Right renal pelvis (tissue), 4 donors: ENCODE data around the gene DAB1. TPM values are rescaled to one million over a fixed set of nuclear protein-coding genes. Genes with fewer than 3 reads are reported as not detected.

Source experiments
- DNase-seq, 4 donors: peaks; one replicate each; pipeline ENCODE4 v3.0.0-alpha.2; 2013; ENCODE audit warnings: low read depth in 4 of 4, low spot score in 3 of 4, missing footprints in 1 of 4
- polyA plus RNA-seq, 4 donors: library from polyadenylated mRNA; unstranded; fragments of 120-200 nt; gene quantifications; one replicate each; pipeline ENCODE4 v1.2.1, GENCODE V29; 2013; ENCODE audit not compliant: insufficient read length in 4 of 4

DAB1 gene
- polyA plus RNA-seq, 4 donors: 6.3 to 9.1 (median 7.4) TPM

DNA sequence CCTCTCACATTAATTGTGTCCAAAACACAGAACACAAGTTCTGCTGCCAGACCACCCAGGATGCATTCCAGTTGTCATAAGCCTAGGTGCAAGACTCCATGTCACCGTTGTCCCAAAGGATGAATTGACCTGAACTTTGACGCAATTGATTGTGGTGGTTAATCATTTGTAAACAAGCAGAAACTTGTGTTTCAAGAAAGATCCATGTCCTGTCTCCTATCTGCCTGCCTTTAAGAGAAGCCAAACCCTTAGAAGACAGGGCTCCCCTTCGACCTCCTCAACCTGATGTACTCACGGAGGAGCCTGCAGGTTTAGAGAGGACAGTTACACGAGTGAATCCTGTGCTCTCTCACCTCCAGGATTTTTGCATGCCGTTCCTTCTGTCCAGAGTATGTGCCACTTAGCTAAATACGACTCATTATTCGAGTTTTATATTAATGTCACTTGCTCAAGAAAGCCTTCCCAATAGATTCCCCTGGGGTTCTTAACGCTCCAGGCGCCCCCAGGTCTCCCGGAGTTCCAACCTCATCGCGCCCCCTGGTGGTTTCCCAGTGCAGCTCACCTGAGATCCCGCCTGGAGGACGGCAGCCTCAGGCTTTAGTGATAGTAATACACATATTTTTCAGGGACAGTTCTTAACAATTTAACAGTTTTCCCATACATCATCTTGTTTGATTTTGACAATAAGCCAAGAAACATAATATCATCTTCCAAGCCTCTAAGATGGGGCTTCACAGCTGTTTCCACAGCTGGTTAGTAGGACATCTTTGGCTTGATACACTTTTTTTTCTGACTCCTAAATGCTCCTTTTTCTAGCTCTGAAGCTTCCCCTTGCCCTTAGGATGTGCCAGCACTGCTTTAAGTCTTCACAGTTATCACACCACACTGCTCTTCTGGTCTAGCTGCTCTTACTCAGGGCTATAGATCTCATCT is 455.7 kb downstream of the DAB1 start:
- no peak for DNase-seq

DNA sequence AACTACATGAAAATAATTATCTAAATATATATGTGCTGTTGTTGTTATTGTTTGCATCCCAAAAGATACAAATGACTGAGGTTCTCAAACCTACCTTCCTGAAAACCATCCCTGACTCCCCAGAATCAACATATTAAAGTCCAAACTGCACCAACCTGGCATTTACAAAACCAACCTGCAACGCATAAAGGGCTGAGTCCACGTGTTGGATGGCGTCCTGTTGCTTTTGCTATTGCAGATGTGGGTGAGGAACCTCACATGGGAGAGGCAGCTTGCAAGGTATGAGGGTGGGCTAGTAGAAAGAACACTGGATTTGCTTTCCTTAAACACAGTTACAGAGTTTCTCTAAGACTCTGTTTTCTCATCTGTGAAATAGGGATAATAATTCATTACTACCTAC is 456.5 kb downstream of the DAB1 start:
- no peak for DNase-seq

DNA sequence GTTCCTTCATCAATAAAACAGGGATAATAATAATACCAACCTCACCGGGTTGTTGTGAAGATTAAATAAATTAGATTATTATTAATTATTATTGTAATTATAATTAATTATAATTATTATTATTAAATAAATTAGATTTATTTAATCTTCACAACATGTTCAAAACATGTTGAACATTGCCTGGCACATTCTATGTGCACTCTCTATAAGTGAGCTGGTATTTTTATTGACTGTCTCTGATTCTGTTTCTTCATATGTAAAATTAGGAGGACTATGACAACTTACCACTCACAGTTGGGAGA is 457.2 kb downstream of the DAB1 start:
- no peak for DNase-seq

DNA sequence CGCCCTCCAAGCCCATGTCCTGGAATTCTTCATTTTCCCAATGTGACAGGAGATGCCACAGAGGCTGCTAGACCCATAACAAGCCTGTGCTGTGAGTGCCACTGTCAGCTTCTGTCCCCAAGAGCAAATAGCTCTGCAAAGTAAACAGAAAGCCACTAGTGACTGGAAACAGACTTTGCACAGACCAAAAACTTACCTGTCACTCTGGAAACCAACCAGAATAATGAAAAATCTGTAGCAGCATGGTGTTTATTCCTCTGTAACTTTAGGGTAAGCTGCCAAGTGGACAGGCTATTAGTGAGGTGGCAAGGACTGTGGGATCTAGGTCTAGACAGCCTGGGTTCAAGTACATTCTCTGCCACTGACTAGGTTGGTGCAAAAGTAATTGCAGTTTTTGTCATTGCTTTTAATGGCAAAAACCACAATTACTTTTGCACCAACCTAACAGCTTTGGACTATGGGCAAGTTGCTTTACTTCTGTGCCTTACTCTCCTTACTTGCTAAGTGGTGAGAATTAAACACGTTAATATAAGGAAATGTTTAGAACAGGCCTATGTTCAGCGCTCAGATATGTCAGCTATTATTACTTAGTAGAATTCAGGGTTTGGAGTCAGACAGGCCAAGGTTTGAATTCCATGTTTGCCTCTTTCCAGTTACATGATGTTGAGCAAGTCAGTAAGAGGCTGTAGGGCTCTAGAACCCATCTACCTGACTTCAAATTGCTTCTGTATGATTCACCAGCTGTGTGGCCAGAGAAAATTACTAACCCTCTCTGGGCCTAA is 457.8 kb downstream of the DAB1 start, which contains the start of gene C8B:
Gene C8B, minus strand, starts transcription at position 100 of the 782 bp plus-strand sequence. Its CDS starts 67 bp downstream, at position 33.
- DNase-seq: no peak

DNA sequence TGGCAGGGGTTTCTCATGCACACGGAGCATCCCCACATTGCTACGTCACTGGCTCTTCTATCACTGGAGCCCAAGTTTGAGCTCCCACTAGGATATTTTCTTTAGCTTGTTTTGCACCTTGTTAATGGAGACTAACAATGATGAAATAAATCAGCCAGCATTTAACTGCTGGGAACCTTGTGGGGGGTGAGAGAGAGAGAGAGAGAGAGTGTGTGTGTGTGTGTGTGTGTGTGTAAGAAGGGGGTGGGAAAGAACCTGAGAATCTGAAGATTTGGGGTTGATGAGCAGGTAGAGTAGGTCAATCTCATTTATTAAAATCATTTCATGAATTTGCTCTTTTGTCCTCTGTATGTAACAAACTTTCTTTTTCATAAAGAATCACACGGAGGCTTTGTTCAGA is 458.7 kb downstream of the DAB1 start:
- DNase-seq: no peak

DNA sequence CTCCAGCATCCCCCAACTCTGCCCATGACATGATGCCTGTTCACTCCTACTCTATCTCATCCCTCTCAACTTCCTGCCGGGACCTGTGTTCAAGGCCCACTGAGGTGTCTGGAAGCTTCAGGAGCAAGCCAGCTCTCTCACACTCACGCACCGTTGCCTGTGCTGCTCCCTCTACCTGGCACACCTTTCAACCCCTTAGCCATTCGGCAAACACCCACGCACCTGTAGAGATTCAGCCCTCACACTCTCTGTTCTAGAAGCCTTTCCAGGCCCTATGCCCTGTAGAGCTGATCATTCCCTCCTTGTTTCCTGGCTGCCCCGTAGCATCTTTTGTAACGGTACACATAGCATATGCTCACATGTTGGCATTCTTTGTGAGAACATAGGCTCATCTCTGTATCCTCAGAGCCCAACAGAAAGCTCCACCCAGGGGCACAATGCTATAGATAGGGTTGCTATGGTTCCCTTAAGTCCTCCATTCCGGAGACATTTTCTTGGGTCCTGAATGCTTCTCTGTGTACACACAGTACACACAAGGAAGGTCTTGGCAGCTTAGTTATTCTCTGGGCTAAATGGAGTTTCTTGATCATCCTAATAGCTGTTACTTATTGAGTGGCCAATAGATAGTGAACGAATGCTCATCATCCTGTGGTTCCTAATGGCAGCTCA is 459.4 kb downstream of the DAB1 start:
- no peak for DNase-seq

DNA sequence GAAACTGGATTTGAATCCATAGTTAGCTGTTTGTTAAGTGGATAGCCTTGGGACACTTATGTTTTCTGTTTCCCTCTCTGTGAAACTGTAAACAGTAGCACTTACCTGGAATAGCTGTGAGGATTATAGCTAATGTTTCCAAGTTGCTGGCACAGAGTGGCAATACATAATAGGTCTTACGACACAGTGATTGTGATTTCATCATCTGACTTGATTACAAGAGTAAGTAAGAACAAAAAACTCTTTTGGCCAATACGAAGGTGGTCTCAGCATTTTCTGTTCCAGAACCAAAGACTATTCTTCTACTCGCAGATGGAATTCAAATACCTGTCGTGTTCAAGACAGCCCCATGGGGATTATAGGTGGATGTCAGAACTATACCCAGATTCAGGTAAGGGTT is 460.2 kb downstream of the DAB1 start:
- DNase-seq: no peak

DNA sequence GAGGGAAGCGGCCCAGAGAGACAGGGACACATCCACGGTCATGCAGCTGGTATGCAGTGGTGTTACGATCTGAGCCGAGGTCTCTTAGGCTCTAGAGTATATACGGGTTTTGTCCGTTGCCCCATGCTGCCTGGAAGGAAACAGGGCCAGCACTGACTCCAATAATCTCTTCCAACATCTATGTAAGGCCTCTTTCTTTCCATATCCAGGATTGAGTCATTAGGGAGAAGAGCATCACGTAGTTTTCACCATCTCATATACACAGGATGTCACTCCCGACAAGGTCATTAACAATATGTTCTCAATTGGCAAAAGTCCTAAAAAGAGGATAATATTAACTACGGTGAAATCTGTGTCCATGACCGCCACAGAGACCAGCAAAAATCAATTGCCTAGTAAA is 462.4 kb downstream of the DAB1 start:
- DNase-seq: no peak

DNA sequence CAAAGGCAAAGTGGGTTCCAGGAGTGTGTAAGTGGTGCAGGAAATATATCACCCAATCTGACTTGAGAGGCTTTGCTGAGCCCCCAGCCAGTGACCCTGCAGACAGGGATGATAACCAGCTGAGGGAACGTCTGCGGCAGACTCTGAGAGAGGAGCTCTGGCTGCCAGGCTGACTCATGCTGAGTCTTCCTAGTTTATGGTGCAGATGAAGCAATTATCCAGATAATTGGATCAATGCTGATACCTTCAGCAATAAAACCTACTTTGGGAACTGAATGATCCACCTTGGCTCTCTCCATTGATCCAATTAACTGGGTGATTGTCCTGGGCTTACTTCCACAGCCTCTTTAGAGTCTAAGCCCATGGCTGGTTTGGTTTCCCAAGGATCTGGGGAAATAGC is 465.3 kb downstream of the DAB1 start:
- DNase-seq: no peak

DNA sequence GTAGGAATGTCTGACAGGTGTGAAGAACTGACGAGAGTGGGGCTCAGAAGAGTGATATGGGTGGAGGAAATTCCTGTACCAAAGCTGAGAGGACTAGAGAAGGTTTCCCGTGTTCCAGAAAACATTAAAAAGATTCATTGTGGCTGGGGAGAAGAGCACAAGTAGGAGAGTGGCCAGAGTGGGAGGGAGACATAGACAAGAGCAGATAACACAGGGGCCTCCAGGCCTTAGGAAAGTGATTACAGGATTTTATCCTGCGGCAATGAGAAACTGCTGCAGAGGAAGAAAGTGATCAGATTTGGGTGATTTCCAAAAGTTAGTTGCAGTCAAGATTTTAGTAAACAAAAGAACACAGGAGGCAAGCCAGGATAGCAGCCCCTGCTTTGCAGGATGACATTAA is 465.9 kb downstream of the DAB1 start:
- no peak for DNase-seq

DNA sequence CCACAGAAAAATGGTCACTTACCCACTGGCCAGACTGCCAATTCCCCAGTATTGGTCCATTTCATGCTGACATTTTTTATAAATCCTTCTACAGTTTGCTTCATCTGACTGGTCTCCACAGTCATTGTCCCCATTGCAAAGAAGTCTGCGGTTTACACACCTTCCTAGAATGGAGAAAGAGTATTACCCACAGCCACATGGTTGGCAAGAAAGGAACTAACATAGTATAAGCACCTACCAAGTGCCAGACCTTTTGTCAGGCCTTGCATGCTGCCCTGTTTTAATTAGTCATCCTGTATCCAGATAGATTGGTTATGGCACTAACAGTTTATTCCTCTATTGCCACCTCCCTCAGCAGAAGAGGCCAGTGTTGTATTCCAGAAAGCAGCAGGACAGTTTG is 469.2 kb downstream of the DAB1 start:
- DNase-seq: no peak

DNA sequence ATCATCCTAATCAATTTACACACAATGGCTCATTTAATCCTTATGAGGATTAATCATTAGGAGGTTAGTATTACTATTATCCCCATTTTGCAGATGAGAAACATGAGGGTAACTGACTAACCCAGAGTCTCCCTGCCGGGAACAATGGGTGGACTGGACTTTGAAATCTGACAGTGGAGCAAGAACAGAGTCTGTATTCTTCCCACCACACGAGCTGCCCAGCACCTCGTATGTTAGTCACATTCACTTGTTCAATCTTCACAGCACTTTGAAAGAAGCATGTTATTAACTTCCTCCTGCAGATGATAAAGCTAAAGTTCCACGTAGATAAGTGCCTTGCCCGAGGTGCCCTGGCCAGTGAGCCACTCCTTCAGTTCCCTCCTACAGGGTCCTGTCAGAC is 470.5 kb downstream of the DAB1 start:
- DNase-seq: no peak

DNA sequence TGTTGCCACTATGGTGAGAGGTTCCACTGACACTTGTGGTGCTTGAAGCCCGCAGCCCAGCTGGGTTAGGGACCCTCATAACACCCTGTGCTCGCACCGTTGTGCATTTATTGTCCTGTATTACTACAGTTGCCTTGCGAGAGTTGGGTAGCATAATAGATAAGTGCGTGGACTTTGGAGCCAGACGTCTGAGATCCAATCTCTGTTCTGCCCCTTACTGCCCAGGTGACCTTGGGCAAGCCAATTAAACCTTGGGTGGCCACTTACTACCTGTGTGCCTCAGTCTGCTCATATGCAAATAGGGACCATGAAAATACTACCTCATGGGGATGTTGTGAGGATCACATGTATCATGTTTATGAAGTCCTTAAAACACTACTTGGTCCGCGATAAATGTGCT is 471.4 kb downstream of the DAB1 start:
- no peak for DNase-seq

DNA sequence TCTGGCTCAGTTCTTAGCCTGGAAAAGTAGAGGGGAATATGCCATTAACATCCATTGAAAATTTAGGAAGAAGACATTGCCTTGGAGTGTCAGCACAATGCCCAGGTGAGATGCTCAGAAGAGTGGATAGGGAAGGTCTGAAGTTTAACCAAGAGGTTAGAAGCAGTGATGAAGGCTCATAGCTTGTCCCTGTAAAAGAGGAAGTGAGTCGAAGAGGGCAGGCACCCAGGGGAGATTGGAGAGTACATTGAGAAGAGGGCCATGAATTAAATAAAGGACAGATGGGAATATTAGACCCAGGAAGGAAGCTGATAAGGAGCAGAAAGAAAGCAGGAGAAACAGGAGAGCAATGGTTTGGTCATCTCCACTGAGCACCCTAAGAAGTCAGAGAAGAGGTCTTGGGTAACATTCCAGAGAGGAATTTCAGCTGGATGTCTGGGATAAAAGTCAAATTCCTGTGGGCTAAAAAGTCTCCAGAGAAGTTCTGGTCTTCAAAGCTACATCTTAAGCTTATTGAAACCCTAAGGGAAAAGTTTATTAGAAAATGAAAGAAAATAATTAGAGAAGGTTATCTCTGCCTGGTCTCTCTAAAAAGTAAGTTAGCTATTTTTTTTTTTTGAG is 475.3 kb downstream of the DAB1 start:
- no peak for DNase-seq
